WTC11 (cell line): ENCODE results near the gene AHR. TPM values are rescaled to one million over a fixed set of nuclear protein-coding genes. Genes with fewer than 3 reads are reported as not detected.

ENCODE experiments used
- ATAC-seq: fragments of 200-7000 bp; cut with Tn5 transposase; 2 replicates; pipeline ENCODE4 v1.10.0; 2021; ENCODE audit warnings: mild to moderate bottlenecking, moderate library complexity
- CTCF ChIA-PET: fragments of 300-600 bp; sonication (Branson Sonifier 250); formaldehyde crosslinking; loops from one replicate; lab custom pipeline; 2021; ENCODE audit warnings: antibody characterized with exemption; lab: Charles Lee
- POLR2A ChIA-PET: fragments of 350-600 bp; sonication (Branson Sonifier 250); formaldehyde crosslinking; loops from one replicate; lab custom pipeline; 2021; ENCODE audit warnings: antibody characterized with exemption; lab: Charles Lee
- DNase-seq: peaks from one replicate; pipeline ENCODE4 v3.0.0; 2021; ENCODE audit warnings: low spot score
- H3K27ac Mint-ChIP-seq: 2 replicates; pipeline ENCODE4 v1.8.0; 2021; ENCODE audit warnings: mixed read lengths
- H3K27me3 Mint-ChIP-seq: 2 replicates; pipeline ENCODE4 v1.8.0; 2021; ENCODE audit warnings: low read depth, mild to moderate bottlenecking, moderate library complexity, mixed read lengths
- H3K36me3 Mint-ChIP-seq: 2 replicates; pipeline ENCODE4 v1.8.0; 2021; ENCODE audit warnings: mixed read lengths
- H3K4me1 Mint-ChIP-seq: 2 replicates; pipeline ENCODE4 v1.8.0; 2022; ENCODE audit warnings: mixed read lengths
- H3K4me3 Mint-ChIP-seq: 2 replicates; pipeline ENCODE4 v1.8.0; 2021; ENCODE audit warnings: mild to moderate bottlenecking, moderate library complexity, mixed read lengths
- H3K9me3 Mint-ChIP-seq: 2 replicates; pipeline ENCODE4 v1.8.0; 2021; ENCODE audit warnings: mixed read lengths
- CBFB ChIP-seq: sonication (generic); formaldehyde crosslinking; IDR thresholded peaks from 2 replicates; pipeline ENCODE4 v1.8.1; 2022; ENCODE audit warnings: mild to moderate bottlenecking, low read depth, missing genetic modification reagents
- CREM ChIP-seq: sonication (generic); formaldehyde crosslinking; IDR thresholded peaks from 2 replicates; pipeline ENCODE4 v1.8.1; 2022; ENCODE audit warnings: mild to moderate bottlenecking, missing genetic modification reagents, moderate library complexity
- ESRRA ChIP-seq: sonication (generic); formaldehyde crosslinking; IDR thresholded peaks from 2 replicates; pipeline ENCODE4 v1.8.1; 2022; ENCODE audit warnings: mild to moderate bottlenecking, missing genetic modification reagents, borderline replicate concordance
- FOXJ3 ChIP-seq: sonication (generic); formaldehyde crosslinking; IDR thresholded peaks from 2 replicates; pipeline ENCODE4 v1.9.0; 2021; ENCODE audit warnings: missing genetic modification reagents, mild to moderate bottlenecking, borderline replicate concordance
- FOXP1 ChIP-seq: sonication (generic); formaldehyde crosslinking; IDR thresholded peaks from 2 replicates; pipeline ENCODE4 v1.8.0; 2022; ENCODE audit warnings: missing genetic modification reagents, mild to moderate bottlenecking, moderate library complexity, borderline replicate concordance
- GABPB1 ChIP-seq: sonication (generic); formaldehyde crosslinking; IDR thresholded peaks from 2 replicates; pipeline ENCODE4 v1.8.1; 2023; ENCODE audit warnings: mild to moderate bottlenecking, missing genetic modification reagents
- GRHL2 ChIP-seq: fragments of 250-450 bp; sonication (Bioruptor Pico); IDR thresholded peaks from 2 replicates; pipeline ENCODE4 v1.8.0; 2022; ENCODE audit warnings: mild to moderate bottlenecking, moderate library complexity; ENCODE audit not compliant: insufficient replicate concordance, severe bottlenecking
- IRF2 ChIP-seq: sonication (generic); formaldehyde crosslinking; IDR thresholded peaks from 2 replicates; pipeline ENCODE4 v1.8.0; 2022; ENCODE audit warnings: low read depth, missing genetic modification reagents, borderline replicate concordance
- JAZF1 ChIP-seq: fragments of 250-450 bp; sonication (Bioruptor Pico); IDR thresholded peaks from 2 replicates; pipeline ENCODE4 v1.9.0; 2021; ENCODE audit warnings: moderate library complexity, mild to moderate bottlenecking, inconsistent platforms
- KAT7 ChIP-seq: sonication (generic); formaldehyde crosslinking; IDR thresholded peaks from 2 replicates; pipeline ENCODE4 v1.8.1; 2023; ENCODE audit warnings: missing genetic modification reagents, mild to moderate bottlenecking, borderline replicate concordance
- MXD4 ChIP-seq: fragments of 250-450 bp; sonication (Bioruptor Pico); IDR thresholded peaks from 2 replicates; pipeline ENCODE4 v1.8.0; 2021; ENCODE audit warnings: mild to moderate bottlenecking, moderate library complexity, borderline replicate concordance
- NFE2L1 ChIP-seq: sonication (generic); formaldehyde crosslinking; IDR thresholded peaks from 2 replicates; pipeline ENCODE4 v1.8.1; 2023; ENCODE audit warnings: missing genetic modification reagents
- NR3C1 ChIP-seq: sonication (generic); formaldehyde crosslinking; conservative IDR thresholded peaks from 2 replicates; pipeline ENCODE4 v1.8.1; 2023; ENCODE audit warnings: low read depth, mild to moderate bottlenecking, missing genetic modification reagents
- SMAD3 ChIP-seq: sonication (generic); formaldehyde crosslinking; IDR thresholded peaks from 2 replicates; pipeline ENCODE4 v1.8.0; 2022; ENCODE audit warnings: missing genetic modification reagents, mild to moderate bottlenecking, borderline replicate concordance
- SMAD4 ChIP-seq: sonication (generic); formaldehyde crosslinking; IDR thresholded peaks from 2 replicates; pipeline ENCODE4 v1.8.0; 2022; ENCODE audit warnings: mild to moderate bottlenecking, missing genetic modification reagents
- TCF7 ChIP-seq: sonication (generic); formaldehyde crosslinking; IDR thresholded peaks from 2 replicates; pipeline ENCODE4 v1.8.0; 2022; ENCODE audit warnings: mild to moderate bottlenecking, low read depth, missing genetic modification reagents, moderate library complexity
- TP53 ChIP-seq: sonication (generic); formaldehyde crosslinking; IDR thresholded peaks from 2 replicates; pipeline ENCODE4 v1.8.1; 2023; ENCODE audit warnings: mild to moderate bottlenecking, missing genetic modification reagents
- ZNF317 ChIP-seq: sonication (generic); formaldehyde crosslinking; IDR thresholded peaks from 2 replicates; pipeline ENCODE4 v1.8.1; 2023; ENCODE audit warnings: low read depth, mild to moderate bottlenecking, moderate library complexity, missing genetic modification reagents, borderline replicate concordance
- total RNA-seq: library from RNA; stranded (reverse); gene quantifications from 3 replicates; pipeline ENCODE4 v1.2.3, GENCODE V29; 2021
- TF ChIP-seq, protein P1 (sequence below): sonication (generic); formaldehyde crosslinking; IDR thresholded peaks from 2 replicates; pipeline ENCODE4 v1.8.0; 2022; ENCODE audit warnings: mild to moderate bottlenecking, missing genetic modification reagents
- TF ChIP-seq, protein P2 (sequence below): sonication (generic); formaldehyde crosslinking; IDR thresholded peaks from 2 replicates; pipeline ENCODE4 v1.8.0; 2022; ENCODE audit warnings: mild to moderate bottlenecking, missing genetic modification reagents
- TF ChIP-seq, protein P3 (sequence below): sonication (generic); formaldehyde crosslinking; IDR thresholded peaks from 2 replicates; pipeline ENCODE4 v1.8.0; 2022; ENCODE audit warnings: mild to moderate bottlenecking, missing genetic modification reagents
- TF ChIP-seq, protein P4 (sequence below): sonication (generic); formaldehyde crosslinking; IDR thresholded peaks from 2 replicates; pipeline ENCODE4 v1.8.1; 2022; ENCODE audit warnings: missing genetic modification reagents, borderline replicate concordance
- TF ChIP-seq, protein P5 (sequence below): sonication (generic); formaldehyde crosslinking; conservative IDR thresholded peaks from 2 replicates; pipeline ENCODE4 v1.8.1; 2023; ENCODE audit warnings: mild to moderate bottlenecking, low read depth, missing genetic modification reagents, moderate library complexity
- TF ChIP-seq, protein P6 (sequence below): fragments of 200-600 bp; IDR thresholded peaks from 2 replicates; pipeline ENCODE4 v1.8.0; 2022; ENCODE audit warnings: antibody characterized with exemption
- TF ChIP-seq, protein P7 (sequence below): sonication (generic); formaldehyde crosslinking; IDR thresholded peaks from 2 replicates; pipeline ENCODE4 v1.8.1; 2022; ENCODE audit warnings: mild to moderate bottlenecking, moderate library complexity, missing genetic modification reagents
- TF ChIP-seq, protein P8 (sequence below): sonication (generic); formaldehyde crosslinking; IDR thresholded peaks from 2 replicates; pipeline ENCODE4 v1.8.0; 2023; ENCODE audit warnings: missing genetic modification reagents

Gene AHR
- total RNA-seq, 1 experiment from 2014 or later: 5.8 TPM

DNA sequence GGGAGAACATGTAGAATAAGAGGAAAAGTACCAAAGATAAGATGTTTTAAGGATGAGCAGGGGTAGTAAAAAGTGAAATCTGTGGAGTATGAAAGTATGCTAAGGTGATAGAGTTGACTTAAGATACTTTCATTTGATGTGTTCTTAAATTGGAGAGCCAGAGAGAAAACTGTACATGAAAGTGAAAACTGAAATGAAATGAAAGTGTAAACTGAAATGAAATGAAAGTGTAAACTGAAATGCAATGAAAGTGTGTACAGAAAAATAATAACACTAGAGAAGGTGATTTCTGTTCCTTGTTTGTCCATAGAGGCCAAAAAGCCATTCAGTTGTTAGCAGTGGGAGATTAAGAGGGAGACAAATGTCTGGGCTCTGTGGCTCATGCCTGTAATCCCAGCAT is 17.5 kb downstream of the AHR start (continued):
- TF ChIP-seq TCF7 (CRISPR knock-in tag) (no peak), CREM (CRISPR knock-in tag) (no peak), GRHL2 (no peak), MXD4 (CRISPR knock-in tag) (no peak), FOXP1 (CRISPR knock-in tag) (no peak)
- TF ChIP-seq, protein P1, sequence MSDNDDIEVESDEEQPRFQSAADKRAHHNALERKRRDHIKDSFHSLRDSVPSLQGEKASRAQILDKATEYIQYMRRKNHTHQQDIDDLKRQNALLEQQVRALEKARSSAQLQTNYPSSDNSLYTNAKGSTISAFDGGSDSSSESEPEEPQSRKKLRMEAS (CRISPR knock-in tag): no peak
- TF ChIP-seq, protein P2, sequence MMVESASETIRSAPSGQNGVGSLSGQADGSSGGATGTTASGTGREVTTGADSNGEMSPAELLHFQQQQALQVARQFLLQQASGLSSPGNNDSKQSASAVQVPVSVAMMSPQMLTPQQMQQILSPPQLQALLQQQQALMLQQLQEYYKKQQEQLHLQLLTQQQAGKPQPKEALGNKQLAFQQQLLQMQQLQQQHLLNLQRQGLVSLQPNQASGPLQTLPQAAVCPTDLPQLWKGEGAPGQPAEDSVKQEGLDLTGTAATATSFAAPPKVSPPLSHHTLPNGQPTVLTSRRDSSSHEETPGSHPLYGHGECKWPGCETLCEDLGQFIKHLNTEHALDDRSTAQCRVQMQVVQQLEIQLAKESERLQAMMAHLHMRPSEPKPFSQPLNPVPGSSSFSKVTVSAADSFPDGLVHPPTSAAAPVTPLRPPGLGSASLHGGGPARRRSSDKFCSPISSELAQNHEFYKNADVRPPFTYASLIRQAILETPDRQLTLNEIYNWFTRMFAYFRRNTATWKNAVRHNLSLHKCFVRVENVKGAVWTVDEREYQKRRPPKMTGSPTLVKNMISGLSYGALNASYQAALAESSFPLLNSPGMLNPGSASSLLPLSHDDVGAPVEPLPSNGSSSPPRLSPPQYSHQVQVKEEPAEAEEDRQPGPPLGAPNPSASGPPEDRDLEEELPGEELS (CRISPR knock-in tag): no peak
- TF ChIP-seq, protein P3, sequence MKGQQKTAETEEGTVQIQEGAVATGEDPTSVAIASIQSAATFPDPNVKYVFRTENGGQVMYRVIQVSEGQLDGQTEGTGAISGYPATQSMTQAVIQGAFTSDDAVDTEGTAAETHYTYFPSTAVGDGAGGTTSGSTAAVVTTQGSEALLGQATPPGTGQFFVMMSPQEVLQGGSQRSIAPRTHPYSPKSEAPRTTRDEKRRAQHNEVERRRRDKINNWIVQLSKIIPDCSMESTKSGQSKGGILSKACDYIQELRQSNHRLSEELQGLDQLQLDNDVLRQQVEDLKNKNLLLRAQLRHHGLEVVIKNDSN (CRISPR knock-in tag): no peak
- TF ChIP-seq, protein P4, sequence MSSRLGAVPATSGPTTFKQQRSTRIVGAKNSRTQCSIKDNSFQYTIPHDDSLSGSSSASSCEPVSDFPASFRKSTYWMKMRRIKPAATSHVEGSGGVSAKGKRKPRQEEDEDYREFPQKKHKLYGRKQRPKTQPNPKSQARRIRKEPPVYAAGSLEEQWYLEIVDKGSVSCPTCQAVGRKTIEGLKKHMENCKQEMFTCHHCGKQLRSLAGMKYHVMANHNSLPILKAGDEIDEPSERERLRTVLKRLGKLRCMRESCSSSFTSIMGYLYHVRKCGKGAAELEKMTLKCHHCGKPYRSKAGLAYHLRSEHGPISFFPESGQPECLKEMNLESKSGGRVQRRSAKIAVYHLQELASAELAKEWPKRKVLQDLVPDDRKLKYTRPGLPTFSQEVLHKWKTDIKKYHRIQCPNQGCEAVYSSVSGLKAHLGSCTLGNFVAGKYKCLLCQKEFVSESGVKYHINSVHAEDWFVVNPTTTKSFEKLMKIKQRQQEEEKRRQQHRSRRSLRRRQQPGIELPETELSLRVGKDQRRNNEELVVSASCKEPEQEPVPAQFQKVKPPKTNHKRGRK (CRISPR knock-in tag): no peak
- TF ChIP-seq, protein P5, sequence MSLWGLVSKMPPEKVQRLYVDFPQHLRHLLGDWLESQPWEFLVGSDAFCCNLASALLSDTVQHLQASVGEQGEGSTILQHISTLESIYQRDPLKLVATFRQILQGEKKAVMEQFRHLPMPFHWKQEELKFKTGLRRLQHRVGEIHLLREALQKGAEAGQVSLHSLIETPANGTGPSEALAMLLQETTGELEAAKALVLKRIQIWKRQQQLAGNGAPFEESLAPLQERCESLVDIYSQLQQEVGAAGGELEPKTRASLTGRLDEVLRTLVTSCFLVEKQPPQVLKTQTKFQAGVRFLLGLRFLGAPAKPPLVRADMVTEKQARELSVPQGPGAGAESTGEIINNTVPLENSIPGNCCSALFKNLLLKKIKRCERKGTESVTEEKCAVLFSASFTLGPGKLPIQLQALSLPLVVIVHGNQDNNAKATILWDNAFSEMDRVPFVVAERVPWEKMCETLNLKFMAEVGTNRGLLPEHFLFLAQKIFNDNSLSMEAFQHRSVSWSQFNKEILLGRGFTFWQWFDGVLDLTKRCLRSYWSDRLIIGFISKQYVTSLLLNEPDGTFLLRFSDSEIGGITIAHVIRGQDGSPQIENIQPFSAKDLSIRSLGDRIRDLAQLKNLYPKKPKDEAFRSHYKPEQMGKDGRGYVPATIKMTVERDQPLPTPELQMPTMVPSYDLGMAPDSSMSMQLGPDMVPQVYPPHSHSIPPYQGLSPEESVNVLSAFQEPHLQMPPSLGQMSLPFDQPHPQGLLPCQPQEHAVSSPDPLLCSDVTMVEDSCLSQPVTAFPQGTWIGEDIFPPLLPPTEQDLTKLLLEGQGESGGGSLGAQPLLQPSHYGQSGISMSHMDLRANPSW (CRISPR knock-in tag): no peak

DNA sequence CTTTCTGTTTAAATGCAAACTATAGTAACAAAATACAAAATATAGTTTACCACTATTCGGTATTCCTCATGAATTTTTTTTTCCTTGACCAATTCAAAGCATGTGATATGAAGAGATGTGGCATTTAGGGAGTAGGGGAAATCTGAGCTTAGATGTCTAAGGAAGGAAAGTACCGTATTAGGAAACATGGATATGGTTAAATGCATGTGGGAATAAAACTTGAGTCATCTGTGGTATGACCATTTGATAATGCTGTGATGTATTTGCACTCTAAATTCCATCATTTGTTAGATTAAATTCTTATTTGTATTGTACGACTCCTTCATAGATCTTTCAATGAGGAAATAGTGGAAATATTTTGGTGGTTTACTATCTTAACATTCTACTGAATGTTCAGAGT is 19.7 kb downstream of the AHR start:
- Mint-ChIP-seq H3K27ac (no peak overlapping the region), H3K9me3 (no peaks in the 10 kb centered on the region), H3K27me3 (no peaks in the 10 kb centered on the region), H3K4me1 (peaks cover 51% of the 10 kb centered on the region), H3K4me3 (no peak overlapping the region), H3K36me3 (no peaks in the 10 kb centered on the region)
- TF ChIP-seq NR3C1 (CRISPR knock-in tag) (no peak), ESRRA (CRISPR knock-in tag) (no peak), SMAD4 (no peak), KAT7 (CRISPR knock-in tag) (no peak), TCF7 (CRISPR knock-in tag) (no peak), JAZF1 (no peak), GABPB1 (CRISPR knock-in tag) (no peak), TP53 (no peak), FOXJ3 (no peak), NFE2L1 (no peak), IRF2 (CRISPR knock-in tag) (no peak), CBFB (no peak), ZNF317 (CRISPR knock-in tag) (no peak), SMAD3 (no peak)
- TF ChIP-seq, protein P6, sequence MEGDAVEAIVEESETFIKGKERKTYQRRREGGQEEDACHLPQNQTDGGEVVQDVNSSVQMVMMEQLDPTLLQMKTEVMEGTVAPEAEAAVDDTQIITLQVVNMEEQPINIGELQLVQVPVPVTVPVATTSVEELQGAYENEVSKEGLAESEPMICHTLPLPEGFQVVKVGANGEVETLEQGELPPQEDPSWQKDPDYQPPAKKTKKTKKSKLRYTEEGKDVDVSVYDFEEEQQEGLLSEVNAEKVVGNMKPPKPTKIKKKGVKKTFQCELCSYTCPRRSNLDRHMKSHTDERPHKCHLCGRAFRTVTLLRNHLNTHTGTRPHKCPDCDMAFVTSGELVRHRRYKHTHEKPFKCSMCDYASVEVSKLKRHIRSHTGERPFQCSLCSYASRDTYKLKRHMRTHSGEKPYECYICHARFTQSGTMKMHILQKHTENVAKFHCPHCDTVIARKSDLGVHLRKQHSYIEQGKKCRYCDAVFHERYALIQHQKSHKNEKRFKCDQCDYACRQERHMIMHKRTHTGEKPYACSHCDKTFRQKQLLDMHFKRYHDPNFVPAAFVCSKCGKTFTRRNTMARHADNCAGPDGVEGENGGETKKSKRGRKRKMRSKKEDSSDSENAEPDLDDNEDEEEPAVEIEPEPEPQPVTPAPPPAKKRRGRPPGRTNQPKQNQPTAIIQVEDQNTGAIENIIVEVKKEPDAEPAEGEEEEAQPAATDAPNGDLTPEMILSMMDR: no peak
- TF ChIP-seq, protein P7, sequence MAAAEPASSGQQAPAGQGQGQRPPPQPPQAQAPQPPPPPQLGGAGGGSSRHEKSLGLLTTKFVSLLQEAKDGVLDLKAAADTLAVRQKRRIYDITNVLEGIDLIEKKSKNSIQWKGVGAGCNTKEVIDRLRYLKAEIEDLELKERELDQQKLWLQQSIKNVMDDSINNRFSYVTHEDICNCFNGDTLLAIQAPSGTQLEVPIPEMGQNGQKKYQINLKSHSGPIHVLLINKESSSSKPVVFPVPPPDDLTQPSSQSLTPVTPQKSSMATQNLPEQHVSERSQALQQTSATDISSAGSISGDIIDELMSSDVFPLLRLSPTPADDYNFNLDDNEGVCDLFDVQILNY (CRISPR knock-in tag): no peak
- TF ChIP-seq, protein P8, sequence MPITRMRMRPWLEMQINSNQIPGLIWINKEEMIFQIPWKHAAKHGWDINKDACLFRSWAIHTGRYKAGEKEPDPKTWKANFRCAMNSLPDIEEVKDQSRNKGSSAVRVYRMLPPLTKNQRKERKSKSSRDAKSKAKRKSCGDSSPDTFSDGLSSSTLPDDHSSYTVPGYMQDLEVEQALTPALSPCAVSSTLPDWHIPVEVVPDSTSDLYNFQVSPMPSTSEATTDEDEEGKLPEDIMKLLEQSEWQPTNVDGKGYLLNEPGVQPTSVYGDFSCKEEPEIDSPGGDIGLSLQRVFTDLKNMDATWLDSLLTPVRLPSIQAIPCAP: no peak
- ChIA-PET POLR2A (no interaction called here), CTCF (no interaction called here)
- DNase-seq: no peak
- ATAC-seq: no peak
